GM11168 (cell line): ENCODE data around the gene CFAP161.

Experiments used
- in situ Hi-C: fragments of 300-500 bp; cut with MboI; formaldehyde crosslinking; loops from one replicate; pipeline ENCODE4 v1.12.0; 2022; ENCODE audit warnings: low sequenced_read_pairs; ENCODE audit not compliant: unreplicated experiment

Gene CFAP161

GRCh38 chr15:81133782-81134461 lies at the start of gene CFAP161:
CFAP161 (plus strand) TSS chr15:81134270; CDS start chr15:81134330, 60 bp downstream.
- in situ Hi-C loops, result no loop called here

- in situ Hi-C loops, result no loop called here
These were observed 49.4 kb upstream of the CFAP161 start for GRCh38 chr15:81084716-81085115.

- in situ Hi-C loops, result no loop called here
These were observed 48.9 kb upstream of the CFAP161 start for GRCh38 chr15:81085213-81085612.

GRCh38 chr15:81085898-81086297 lies 48.2 kb upstream of the CFAP161 start:
- in situ Hi-C loops, result no loop called here

GRCh38 chr15:81087066-81087465 lies 47.0 kb upstream of the CFAP161 start:
- in situ Hi-C loops, result no loop called here

- in situ Hi-C loops, result no loop called here
These were observed 46.4 kb upstream of the CFAP161 start for GRCh38 chr15:81087694-81088093.

- in situ Hi-C loops, result no loop called here
These were observed 45.5 kb upstream of the CFAP161 start for GRCh38 chr15:81088470-81089013.

- in situ Hi-C loops, result no loop called here
These were observed 42.0 kb upstream of the CFAP161 start for GRCh38 chr15:81091889-81092558.

GRCh38 chr15:81092559-81092902 lies 41.5 kb upstream of the CFAP161 start:
- in situ Hi-C loops, result no loop called here

- in situ Hi-C loops, result no loop called here
These were observed 40.1 kb upstream of the CFAP161 start for GRCh38 chr15:81093961-81094360.

GRCh38 chr15:81095690-81096365 lies 38.2 kb upstream of the CFAP161 start:
- in situ Hi-C loops, result no loop called here

- in situ Hi-C loops, result no loop called here
These were observed 37.7 kb upstream of the CFAP161 start for GRCh38 chr15:81096398-81096797.

- in situ Hi-C loops, result no loop called here
These were observed 36.8 kb upstream of the CFAP161 start for GRCh38 chr15:81097116-81097889.

GRCh38 chr15:81097890-81098280 lies 36.2 kb upstream of the CFAP161 start:
- in situ Hi-C loops, result no loop called here

- in situ Hi-C loops, result no loop called here
These were observed 35.7 kb upstream of the CFAP161 start for GRCh38 chr15:81098349-81098748.

- in situ Hi-C loops, result no loop called here
These were observed 35.0 kb upstream of the CFAP161 start for GRCh38 chr15:81098861-81099651.

- in situ Hi-C loops, result no loop called here
These were observed 31.9 kb upstream of the CFAP161 start for GRCh38 chr15:81101894-81102815.

GRCh38 chr15:81103857-81104256 lies 30.2 kb upstream of the CFAP161 start:
- in situ Hi-C loops, result no loop called here

- in situ Hi-C loops, result loop anchor here (5.0 kb wide), 1 partner anchor 162 kb away; no protein-coding TSS in a partner anchor
These were observed 28.5 kb upstream of the CFAP161 start for GRCh38 chr15:81105545-81105944.
